Measurements from ENCODE around the gene ADGB. TPM values are rescaled to one million over a fixed set of nuclear protein-coding genes. Genes with fewer than 3 reads are reported as not detected.

The ADGB gene
- polyA plus RNA-seq, 1 donor (not counting 4 experiments of a cell fraction or from before 2014, with no cell fraction given), result not detected

DNA sequence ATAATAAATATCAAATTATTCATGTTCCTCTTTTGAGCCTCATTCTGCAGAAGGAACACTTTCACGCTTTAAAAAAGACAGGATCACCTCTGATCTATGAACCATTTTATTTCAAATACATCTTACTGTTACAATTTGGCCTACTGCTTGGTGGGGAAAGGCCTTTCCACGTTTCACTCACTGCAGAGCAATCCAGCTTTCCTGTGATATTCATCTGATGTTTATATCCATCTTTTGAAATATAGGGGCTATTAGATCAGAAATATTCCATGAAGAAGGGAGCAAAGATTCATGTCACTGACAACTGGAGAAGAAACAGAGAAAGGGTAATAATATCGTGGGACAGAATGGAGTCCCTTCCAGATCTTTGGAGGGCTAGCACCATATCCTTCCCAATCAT lies 262.9 kb downstream of the ADGB start:
- FAIRE-seq (no peak), DNase-seq (ENCODE audit: low read depth, low spot score) (no peak)
- Histone ChIP-seq H3K79me2 (ENCODE audit: control insufficient read depth, insufficient read depth, low read length) (no peaks in the 10 kb centered on the region), H3K4me1 (ENCODE audit: control insufficient read depth, extremely low read depth, insufficient read depth, low read length) (no peaks in the 10 kb centered on the region), H3K27ac (ENCODE audit: control insufficient read depth, insufficient read depth, low read length) (no peak overlapping the region), H3K9me1 (ENCODE audit: control insufficient read depth, extremely low read depth, insufficient read depth, low read length) (no peaks in the 10 kb centered on the region), H3K4me2 (ENCODE audit: control insufficient read depth, extremely low read depth, insufficient read depth, low read depth, low read length) (no peak overlapping the region), H4K20me1 (ENCODE audit: control insufficient read depth, extremely low read depth, insufficient read depth, low read length) (no peaks in the 10 kb centered on the region), H3K36me3 (ENCODE audit: control insufficient read depth in 2 of 2, extremely low read depth in 1 of 2, insufficient read depth in 2 of 2, low read length in 2 of 2) (no peaks in the 10 kb centered on the region), H3K9me3 (ENCODE audit: control insufficient read depth, low read depth, low read length) (no peaks in the 10 kb centered on the region), H3K4me3 (ENCODE audit: control insufficient read depth in 2 of 3, extremely low read depth in 1 of 3, insufficient read depth in 2 of 3, low read depth in 1 of 3, low read length in 3 of 3) (no peak overlapping the region), H3K9ac (ENCODE audit: control insufficient read depth, extremely low read depth, insufficient read depth, low read length) (no peak overlapping the region), H2AFZ (ENCODE audit: control insufficient read depth, low read length) (no peak overlapping the region), H3K27me3 (ENCODE audit: control insufficient read depth, extremely low read depth, insufficient read depth, low read length) (no peaks in the 10 kb centered on the region)
- TF ChIP-seq EZH2 (IDR thresholded peaks at IDR 0.05; ENCODE audit: low read length), result no peak
- TF ChIP-seq, protein P1, sequence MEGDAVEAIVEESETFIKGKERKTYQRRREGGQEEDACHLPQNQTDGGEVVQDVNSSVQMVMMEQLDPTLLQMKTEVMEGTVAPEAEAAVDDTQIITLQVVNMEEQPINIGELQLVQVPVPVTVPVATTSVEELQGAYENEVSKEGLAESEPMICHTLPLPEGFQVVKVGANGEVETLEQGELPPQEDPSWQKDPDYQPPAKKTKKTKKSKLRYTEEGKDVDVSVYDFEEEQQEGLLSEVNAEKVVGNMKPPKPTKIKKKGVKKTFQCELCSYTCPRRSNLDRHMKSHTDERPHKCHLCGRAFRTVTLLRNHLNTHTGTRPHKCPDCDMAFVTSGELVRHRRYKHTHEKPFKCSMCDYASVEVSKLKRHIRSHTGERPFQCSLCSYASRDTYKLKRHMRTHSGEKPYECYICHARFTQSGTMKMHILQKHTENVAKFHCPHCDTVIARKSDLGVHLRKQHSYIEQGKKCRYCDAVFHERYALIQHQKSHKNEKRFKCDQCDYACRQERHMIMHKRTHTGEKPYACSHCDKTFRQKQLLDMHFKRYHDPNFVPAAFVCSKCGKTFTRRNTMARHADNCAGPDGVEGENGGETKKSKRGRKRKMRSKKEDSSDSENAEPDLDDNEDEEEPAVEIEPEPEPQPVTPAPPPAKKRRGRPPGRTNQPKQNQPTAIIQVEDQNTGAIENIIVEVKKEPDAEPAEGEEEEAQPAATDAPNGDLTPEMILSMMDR (optimal IDR thresholded peaks at IDR 0.05 in 1 of 3, IDR thresholded peaks at IDR 0.05 in 1 of 3, conservative IDR thresholded peaks at IDR 0.05 in 1 of 3; ENCODE audit: extremely low read depth in 1 of 3, insufficient read depth in 2 of 3, low read length in 3 of 3), result no peak
- dilution Hi-C loops (cut with MboI; ENCODE audit: extremely low pct_ligation_motif_present, low sequenced_read_pairs), result no loop called here

DNA sequence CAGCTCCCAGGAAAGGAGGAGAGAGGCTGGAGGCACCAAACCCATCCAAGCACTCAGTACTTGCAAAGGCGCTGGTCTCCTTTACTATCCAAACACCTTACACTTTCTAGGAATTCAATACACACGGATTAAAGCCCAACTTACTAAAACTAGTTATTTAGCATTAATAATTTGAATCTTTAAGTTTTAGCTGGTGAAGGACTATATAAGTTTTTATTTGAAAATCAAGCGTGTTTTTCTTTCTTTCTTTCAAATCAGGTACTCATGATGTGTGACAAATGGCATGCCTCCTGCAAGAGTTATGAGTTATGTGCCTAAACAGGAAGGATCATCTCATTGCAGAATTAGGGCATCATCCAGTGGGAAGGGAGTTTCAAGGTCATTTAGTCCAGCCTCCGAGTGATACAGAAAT lies 263.7 kb downstream of the ADGB start:
- TF ChIP-seq, protein P1 (optimal IDR thresholded peaks at IDR 0.05 in 1 of 3, IDR thresholded peaks at IDR 0.05 in 1 of 3, conservative IDR thresholded peaks at IDR 0.05 in 1 of 3; ENCODE audit: extremely low read depth in 1 of 3, insufficient read depth in 2 of 3, low read length in 3 of 3), result no peak
- TF ChIP-seq EZH2 (IDR thresholded peaks at IDR 0.05; ENCODE audit: low read length), result no peak
- H3K9me1 ChIP-seq (ENCODE audit: control insufficient read depth, extremely low read depth, insufficient read depth, low read length), result no peaks in the 10 kb centered on the region
- no peaks in the 10 kb centered on the region for H4K20me1 ChIP-seq (ENCODE audit: control insufficient read depth, extremely low read depth, insufficient read depth, low read length)
- dilution Hi-C loops (cut with MboI; ENCODE audit: extremely low pct_ligation_motif_present, low sequenced_read_pairs), result no loop called here
- no peak overlapping the region for H2AFZ ChIP-seq (ENCODE audit: control insufficient read depth, low read length)
- H3K79me2 ChIP-seq (ENCODE audit: control insufficient read depth, insufficient read depth, low read length), result no peaks in the 10 kb centered on the region
- no peaks in the 10 kb centered on the region for H3K9me3 ChIP-seq (ENCODE audit: control insufficient read depth, low read depth, low read length)
- H3K9ac ChIP-seq (ENCODE audit: control insufficient read depth, extremely low read depth, insufficient read depth, low read length), result no peak overlapping the region
- no peaks in the 10 kb centered on the region for H3K36me3 ChIP-seq (ENCODE audit: control insufficient read depth in 2 of 2, extremely low read depth in 1 of 2, insufficient read depth in 2 of 2, low read length in 2 of 2)
- no peak for DNase-seq (ENCODE audit: low read depth, low spot score)
- H3K4me1 ChIP-seq (ENCODE audit: control insufficient read depth, extremely low read depth, insufficient read depth, low read length), result no peaks in the 10 kb centered on the region
- no peak overlapping the region for H3K27ac ChIP-seq (ENCODE audit: control insufficient read depth, insufficient read depth, low read length)
- no peak overlapping the region for H3K4me3 ChIP-seq (ENCODE audit: control insufficient read depth in 2 of 3, extremely low read depth in 1 of 3, insufficient read depth in 2 of 3, low read depth in 1 of 3, low read length in 3 of 3)
- no peaks in the 10 kb centered on the region for H3K27me3 ChIP-seq (ENCODE audit: control insufficient read depth, extremely low read depth, insufficient read depth, low read length)
- H3K4me2 ChIP-seq (ENCODE audit: control insufficient read depth, extremely low read depth, insufficient read depth, low read depth, low read length), result no peak overlapping the region
- FAIRE-seq, result no peak

Measured in keratinocyte (primary cell).